DOHH2 (cell line): Measurements from ENCODE around the gene CFAP97D1.

Experiments used
- EZH2phosphoT487 ChIP-seq: fragments of 200-600 bp; sonication (generic); IDR thresholded peaks from 2 replicates; pipeline ENCODE4 v1.6.1; 2017; ENCODE audit warnings: borderline replicate concordance, mild to moderate bottlenecking, antibody characterized with exemption, low read length, moderate library complexity, mixed read lengths
- TF ChIP-seq, protein P1 (sequence below): fragments of 200-600 bp; sonication (generic); IDR thresholded peaks from one replicate; pipeline ENCODE4 v1.5.1; 2014; ENCODE audit warnings: antibody characterized with exemption, mild to moderate bottlenecking, low read depth, low read length; ENCODE audit not compliant: poor library complexity, severe bottlenecking

GRCh38 chr17:43787728-43788127 lies 7.5 kb downstream of the CFAP97D1 start:
- TF ChIP-seq, protein P1, sequence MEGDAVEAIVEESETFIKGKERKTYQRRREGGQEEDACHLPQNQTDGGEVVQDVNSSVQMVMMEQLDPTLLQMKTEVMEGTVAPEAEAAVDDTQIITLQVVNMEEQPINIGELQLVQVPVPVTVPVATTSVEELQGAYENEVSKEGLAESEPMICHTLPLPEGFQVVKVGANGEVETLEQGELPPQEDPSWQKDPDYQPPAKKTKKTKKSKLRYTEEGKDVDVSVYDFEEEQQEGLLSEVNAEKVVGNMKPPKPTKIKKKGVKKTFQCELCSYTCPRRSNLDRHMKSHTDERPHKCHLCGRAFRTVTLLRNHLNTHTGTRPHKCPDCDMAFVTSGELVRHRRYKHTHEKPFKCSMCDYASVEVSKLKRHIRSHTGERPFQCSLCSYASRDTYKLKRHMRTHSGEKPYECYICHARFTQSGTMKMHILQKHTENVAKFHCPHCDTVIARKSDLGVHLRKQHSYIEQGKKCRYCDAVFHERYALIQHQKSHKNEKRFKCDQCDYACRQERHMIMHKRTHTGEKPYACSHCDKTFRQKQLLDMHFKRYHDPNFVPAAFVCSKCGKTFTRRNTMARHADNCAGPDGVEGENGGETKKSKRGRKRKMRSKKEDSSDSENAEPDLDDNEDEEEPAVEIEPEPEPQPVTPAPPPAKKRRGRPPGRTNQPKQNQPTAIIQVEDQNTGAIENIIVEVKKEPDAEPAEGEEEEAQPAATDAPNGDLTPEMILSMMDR = no peak
- no peak for TF ChIP-seq EZH2phosphoT487
